ENCODE results near the gene SLC22A14.

GRCh38 chr3:38323060-38323459 is 41.0 kb downstream of the SLC22A14 start:
- TF ChIP-seq POLR2A (IDR thresholded peaks at IDR 0.05; ENCODE audit: low read depth) (no peak), POLR2AphosphoS5 (IDR thresholded peaks at IDR 0.05) (no peak)
- TF ChIP-seq, protein P1, sequence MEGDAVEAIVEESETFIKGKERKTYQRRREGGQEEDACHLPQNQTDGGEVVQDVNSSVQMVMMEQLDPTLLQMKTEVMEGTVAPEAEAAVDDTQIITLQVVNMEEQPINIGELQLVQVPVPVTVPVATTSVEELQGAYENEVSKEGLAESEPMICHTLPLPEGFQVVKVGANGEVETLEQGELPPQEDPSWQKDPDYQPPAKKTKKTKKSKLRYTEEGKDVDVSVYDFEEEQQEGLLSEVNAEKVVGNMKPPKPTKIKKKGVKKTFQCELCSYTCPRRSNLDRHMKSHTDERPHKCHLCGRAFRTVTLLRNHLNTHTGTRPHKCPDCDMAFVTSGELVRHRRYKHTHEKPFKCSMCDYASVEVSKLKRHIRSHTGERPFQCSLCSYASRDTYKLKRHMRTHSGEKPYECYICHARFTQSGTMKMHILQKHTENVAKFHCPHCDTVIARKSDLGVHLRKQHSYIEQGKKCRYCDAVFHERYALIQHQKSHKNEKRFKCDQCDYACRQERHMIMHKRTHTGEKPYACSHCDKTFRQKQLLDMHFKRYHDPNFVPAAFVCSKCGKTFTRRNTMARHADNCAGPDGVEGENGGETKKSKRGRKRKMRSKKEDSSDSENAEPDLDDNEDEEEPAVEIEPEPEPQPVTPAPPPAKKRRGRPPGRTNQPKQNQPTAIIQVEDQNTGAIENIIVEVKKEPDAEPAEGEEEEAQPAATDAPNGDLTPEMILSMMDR (IDR thresholded peaks at IDR 0.05): no peak
